Nephron (organoid): ENCODE results near the gene ZNF784.

ENCODE experiments used
- H3K27ac Mint-ChIP-seq, 3 experiments: 2 replicates each; pipeline ENCODE4 v1.8.0; 2020; ENCODE audit warnings: mixed read lengths in 3 of 3, mild to moderate bottlenecking in 2 of 3, moderate library complexity in 1 of 3
- H3K27me3 Mint-ChIP-seq: 2 replicates; pipeline ENCODE4 v1.8.0; 2021; ENCODE audit warnings: low read depth, mild to moderate bottlenecking, moderate library complexity, mixed read lengths
- H3K36me3 Mint-ChIP-seq: 2 replicates; pipeline ENCODE4 v1.8.0; 2020; ENCODE audit warnings: low read depth, mixed read lengths
- H3K4me1 Mint-ChIP-seq: 2 replicates; pipeline ENCODE4 v1.8.0; 2020; ENCODE audit warnings: mixed read lengths
- H3K4me3 Mint-ChIP-seq, 3 experiments: 2 replicates each; pipeline ENCODE4 v1.8.0; 2020; ENCODE audit warnings: mild to moderate bottlenecking in 3 of 3, mixed read lengths in 3 of 3, moderate library complexity in 2 of 3
- H3K9me3 Mint-ChIP-seq: 2 replicates; pipeline ENCODE4 v1.8.0; 2020; ENCODE audit warnings: mixed read lengths
- TF ChIP-seq, protein P1 (sequence below), 3 experiments: fragments of 200-600 bp; sonication (generic); IDR thresholded peaks; one replicate each; pipeline ENCODE4 v1.5.0; 2021; ENCODE audit warnings: antibody characterized with exemption in 3 of 3; ENCODE audit not compliant: unreplicated experiment in 3 of 3

Gene ZNF784

DNA sequence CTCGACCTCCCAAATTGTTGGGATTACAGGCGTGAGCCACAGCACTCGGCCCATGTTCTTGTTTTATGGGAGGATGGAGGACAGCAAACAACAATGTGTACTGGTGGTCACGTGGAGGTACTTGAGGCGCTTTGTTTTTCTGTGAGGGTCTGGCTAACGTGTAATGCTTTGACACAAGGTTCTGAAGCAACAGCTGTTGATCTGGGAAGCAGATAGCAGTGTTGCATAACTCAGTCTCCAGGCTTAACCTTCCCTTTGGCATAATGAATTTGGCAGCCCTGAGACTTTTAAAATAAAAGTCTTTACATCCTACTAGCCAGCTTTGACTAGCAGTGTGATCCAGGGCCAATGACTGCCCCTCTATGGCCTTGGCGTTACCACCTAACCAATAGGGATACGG is 9.5 kb upstream of the ZNF784 start:
- Mint-ChIP-seq H3K4me1 (peaks cover 45% of the 10 kb centered on the region), H3K36me3 (peaks cover 5% of the 10 kb centered on the region)
- TF ChIP-seq, protein P1, sequence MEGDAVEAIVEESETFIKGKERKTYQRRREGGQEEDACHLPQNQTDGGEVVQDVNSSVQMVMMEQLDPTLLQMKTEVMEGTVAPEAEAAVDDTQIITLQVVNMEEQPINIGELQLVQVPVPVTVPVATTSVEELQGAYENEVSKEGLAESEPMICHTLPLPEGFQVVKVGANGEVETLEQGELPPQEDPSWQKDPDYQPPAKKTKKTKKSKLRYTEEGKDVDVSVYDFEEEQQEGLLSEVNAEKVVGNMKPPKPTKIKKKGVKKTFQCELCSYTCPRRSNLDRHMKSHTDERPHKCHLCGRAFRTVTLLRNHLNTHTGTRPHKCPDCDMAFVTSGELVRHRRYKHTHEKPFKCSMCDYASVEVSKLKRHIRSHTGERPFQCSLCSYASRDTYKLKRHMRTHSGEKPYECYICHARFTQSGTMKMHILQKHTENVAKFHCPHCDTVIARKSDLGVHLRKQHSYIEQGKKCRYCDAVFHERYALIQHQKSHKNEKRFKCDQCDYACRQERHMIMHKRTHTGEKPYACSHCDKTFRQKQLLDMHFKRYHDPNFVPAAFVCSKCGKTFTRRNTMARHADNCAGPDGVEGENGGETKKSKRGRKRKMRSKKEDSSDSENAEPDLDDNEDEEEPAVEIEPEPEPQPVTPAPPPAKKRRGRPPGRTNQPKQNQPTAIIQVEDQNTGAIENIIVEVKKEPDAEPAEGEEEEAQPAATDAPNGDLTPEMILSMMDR (IDR thresholded peaks at IDR 0.05; ENCODE audit: unreplicated experiment in 3 of 3) = no peak

DNA sequence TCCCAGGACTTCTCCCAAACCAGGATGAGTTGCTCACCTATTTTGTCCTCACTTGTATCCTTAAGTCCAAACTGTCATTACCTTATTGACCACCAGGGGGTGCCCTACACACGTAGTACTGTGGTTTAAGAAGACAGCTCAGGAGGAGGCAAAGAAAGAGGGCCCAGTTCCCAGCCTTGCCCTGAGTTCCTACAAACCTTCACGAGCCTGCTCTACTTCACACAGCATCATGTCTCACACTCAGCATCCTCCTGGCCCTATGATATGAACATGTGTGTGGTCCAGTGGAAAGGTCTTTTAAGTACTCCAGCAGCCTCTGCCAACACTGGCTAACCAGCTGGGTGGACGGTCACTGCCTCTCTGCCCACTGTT is 8.1 kb upstream of the ZNF784 start:
- TF ChIP-seq, protein P1 (IDR thresholded peaks at IDR 0.05; ENCODE audit: unreplicated experiment in 3 of 3) = peak; percentile 84 to 91 (median 87)

More for the DNA sequence above, 9.5 kb upstream of the ZNF784 start:
- H3K27me3 Mint-ChIP-seq = peaks cover 3% of the 10 kb centered on the region
- H3K27ac Mint-ChIP-seq = no peak overlapping the region
- H3K9me3 Mint-ChIP-seq = no peaks in the 10 kb centered on the region
- H3K4me3 Mint-ChIP-seq = peak overlapping the region in 2 of 3 experiments; percentile 64 to 99

DNA sequence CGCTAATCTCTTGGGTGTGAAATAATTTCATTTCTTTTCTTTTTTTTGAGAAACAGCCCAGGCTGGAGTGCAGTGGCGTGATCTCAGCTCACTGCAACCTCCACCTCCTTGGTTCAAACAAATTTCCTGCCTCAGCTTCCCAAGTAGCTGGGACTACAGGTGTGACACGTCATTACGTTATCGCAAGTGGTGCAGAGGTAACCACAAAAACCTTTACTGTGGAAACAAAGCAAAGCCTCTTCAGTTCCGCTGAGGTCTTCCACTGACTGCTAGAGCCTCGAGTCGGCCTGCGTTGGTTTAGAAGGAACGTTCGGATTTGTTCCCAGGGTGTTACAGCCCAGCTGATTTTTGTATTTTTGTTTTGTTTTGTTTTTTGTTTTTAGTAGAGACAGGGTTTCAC is 2.0 kb upstream of the ZNF784 start:
- peaks cover 10% of the 10 kb centered on the region for H3K36me3 Mint-ChIP-seq
- TF ChIP-seq, protein P1 (IDR thresholded peaks at IDR 0.05; ENCODE audit: unreplicated experiment in 3 of 3) = no peak
- no peak overlapping the region for H3K27ac Mint-ChIP-seq
- H3K9me3 Mint-ChIP-seq = no peaks in the 10 kb centered on the region
- H3K27me3 Mint-ChIP-seq = no peaks in the 10 kb centered on the region
- peak overlapping the region in 2 of 3 experiments; percentile 59 to 70 for H3K4me3 Mint-ChIP-seq
- H3K4me1 Mint-ChIP-seq = peaks cover 18% of the 10 kb centered on the region

More for the DNA sequence above, 8.1 kb upstream of the ZNF784 start:
- Mint-ChIP-seq H3K9me3 (no peaks in the 10 kb centered on the region), H3K27me3 (peaks cover 3% of the 10 kb centered on the region), H3K36me3 (no peaks in the 10 kb centered on the region), H3K4me1 (peaks cover 37% of the 10 kb centered on the region), H3K27ac (peak overlapping the region; percentile 17 to 79 (median 71)), H3K4me3 (peak overlapping the region; percentile 47 to 74 (median 49))

DNA sequence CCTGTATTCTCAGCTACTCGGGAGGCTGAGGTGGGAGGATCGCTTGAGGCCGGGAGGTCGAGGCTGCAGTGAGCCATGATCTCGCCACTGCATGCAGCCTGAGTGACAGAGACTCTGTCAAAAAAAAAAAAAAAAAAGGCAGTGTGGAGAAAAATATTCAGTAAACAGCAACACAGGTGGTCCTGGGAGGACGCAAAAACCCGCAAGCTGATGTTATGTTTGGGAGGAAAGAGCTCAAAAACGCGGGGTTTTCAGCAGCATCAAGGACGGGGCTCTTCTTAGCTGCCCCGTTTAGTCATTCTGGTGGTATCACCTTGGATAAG is 599 bp upstream of the ZNF784 start:
- Mint-ChIP-seq H3K27me3 (no peaks in the 10 kb centered on the region), H3K36me3 (peaks cover 16% of the 10 kb centered on the region), H3K4me1 (peaks cover 18% of the 10 kb centered on the region), H3K9me3 (no peaks in the 10 kb centered on the region), H3K27ac (peak overlapping the region; percentile 96 to 99 (median 98)), H3K4me3 (peak overlapping the region; percentile 91 to 94 (median 93))
- TF ChIP-seq, protein P1 (IDR thresholded peaks at IDR 0.05; ENCODE audit: unreplicated experiment in 3 of 3) = no peak

DNA sequence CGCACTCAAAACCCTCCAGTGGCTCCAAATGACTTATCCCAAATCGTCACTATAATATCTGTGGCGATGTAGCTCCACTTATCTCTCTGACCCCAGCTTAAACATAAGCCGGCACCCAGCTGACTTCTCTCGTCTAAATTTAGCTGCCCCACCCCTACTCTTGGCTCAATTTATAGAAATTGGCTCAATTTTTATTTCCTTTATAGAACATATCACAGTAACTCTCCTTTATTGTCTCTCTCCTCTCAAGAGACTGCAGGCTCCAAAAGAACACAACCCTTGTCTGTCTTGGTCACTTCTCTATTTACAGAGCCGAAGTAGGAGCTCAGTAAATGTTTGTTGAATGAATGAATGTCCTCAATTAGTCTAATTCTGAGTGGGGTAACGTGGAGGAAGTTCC is 805 bp downstream of the ZNF784 start:
- peak overlapping the region; percentile 91 to 94 (median 93) for H3K4me3 Mint-ChIP-seq
- H3K4me1 Mint-ChIP-seq = peaks cover 18% of the 10 kb centered on the region
- TF ChIP-seq, protein P1 (IDR thresholded peaks at IDR 0.05; ENCODE audit: unreplicated experiment in 3 of 3) = no peak
- H3K36me3 Mint-ChIP-seq = peaks cover 16% of the 10 kb centered on the region
- H3K27ac Mint-ChIP-seq = peak overlapping the region; percentile 96 to 99 (median 98)
- H3K27me3 Mint-ChIP-seq = no peaks in the 10 kb centered on the region
- H3K9me3 Mint-ChIP-seq = no peaks in the 10 kb centered on the region

DNA sequence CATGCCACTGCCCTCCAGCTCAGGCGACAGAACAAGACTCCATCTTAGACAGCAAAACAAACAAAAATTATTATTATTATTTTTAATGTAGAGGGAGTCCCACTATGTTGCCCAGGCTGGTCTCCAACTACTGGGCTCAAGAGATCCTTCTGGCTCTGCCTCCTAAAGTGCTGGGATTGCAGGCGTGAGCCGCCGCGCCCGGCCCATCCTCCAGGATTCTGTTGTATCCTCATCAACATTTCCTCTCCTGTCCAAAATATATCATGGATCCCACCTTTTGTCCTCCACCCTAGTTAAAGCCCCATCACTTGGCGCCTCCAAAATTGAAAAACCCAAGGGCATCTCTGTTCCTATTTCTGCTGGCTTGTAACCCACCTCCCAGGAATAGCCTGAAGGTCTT is 1.2 kb downstream of the ZNF784 start:
- Mint-ChIP-seq H3K27ac (peak overlapping the region; percentile 96 to 99 (median 98)), H3K4me3 (peak overlapping the region; percentile 91 to 94 (median 93)), H3K27me3 (no peaks in the 10 kb centered on the region), H3K9me3 (no peaks in the 10 kb centered on the region), H3K36me3 (peaks cover 16% of the 10 kb centered on the region), H3K4me1 (peaks cover 18% of the 10 kb centered on the region)
- TF ChIP-seq, protein P1 (IDR thresholded peaks at IDR 0.05; ENCODE audit: unreplicated experiment in 3 of 3) = no peak
